Activated naive CD4-positive, alpha-beta T cell treated with anti-CD3 and anti-CD28 coated beads, Interleukin-2, amount 50 U/mL, for 16 hours (primary cell): ENCODE measurements around the gene SRRD.
"Not testable (repeated sequence)": the region's sequence is repeated elsewhere in the genome, so short reads cannot be mapped to it uniquely, and the experiment has no call there.

ENCODE experiments used
- DNase-seq: peaks from one replicate; pipeline ENCODE4 v3.0.0-alpha.2; 2020

SRRD gene

DNA sequence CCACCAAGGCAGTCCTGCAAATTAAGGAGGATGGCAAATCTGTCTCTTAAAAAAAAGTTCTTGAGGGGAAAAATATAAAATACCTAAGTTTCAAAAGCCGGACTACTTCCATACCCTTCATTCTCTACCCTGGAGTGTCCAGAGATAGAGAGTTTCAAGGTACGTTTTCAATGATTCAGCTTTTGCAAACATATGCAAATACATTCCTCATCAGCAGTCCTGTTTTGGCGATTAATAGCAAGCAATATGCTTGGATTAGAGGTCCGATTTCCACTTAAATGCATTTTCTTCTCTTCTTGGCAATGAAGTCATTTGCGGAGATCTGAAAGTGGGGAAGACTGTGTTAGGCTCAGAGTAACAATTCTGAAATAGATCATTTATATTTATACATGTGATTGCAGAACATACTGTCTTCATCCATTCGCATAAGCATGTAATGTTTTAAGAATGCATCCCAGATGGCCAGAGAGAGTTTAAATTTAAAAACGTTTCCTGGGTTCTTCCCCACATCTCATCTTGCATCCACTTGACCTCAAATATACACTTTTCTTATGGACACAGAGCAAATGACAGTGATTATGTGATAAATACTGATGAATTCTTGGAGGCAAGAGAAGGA lies 42.4 kb downstream of the SRRD start:
- DNase-seq = no peak

GRCh38 chr22:26527167-26527566 lies 43.5 kb downstream of the SRRD start:
- DNase-seq = no peak

GRCh38 chr22:26527574-26528465 lies 44.1 kb downstream of the SRRD start:
- no peak for DNase-seq

DNA sequence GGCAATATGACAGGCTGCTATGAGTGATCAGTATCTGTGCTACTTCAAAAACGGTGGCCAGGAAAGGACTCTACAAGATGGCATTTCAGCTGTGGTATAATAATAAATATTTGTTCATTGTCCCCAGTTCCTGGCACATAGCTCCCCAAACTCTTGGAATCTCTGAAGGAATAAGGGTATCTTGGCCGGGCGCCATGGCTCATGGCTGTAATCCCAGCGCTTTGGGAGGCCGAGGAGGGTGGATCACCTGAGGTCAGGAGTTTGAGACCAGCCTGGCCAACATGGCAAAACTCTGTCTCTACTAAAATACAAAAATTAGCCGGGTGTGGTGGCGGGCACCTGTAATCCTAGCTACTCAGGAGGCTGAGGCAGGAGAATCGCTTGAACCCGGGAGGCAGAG lies 44.8 kb downstream of the SRRD start:
- DNase-seq = not testable (repeated sequence)

DNA sequence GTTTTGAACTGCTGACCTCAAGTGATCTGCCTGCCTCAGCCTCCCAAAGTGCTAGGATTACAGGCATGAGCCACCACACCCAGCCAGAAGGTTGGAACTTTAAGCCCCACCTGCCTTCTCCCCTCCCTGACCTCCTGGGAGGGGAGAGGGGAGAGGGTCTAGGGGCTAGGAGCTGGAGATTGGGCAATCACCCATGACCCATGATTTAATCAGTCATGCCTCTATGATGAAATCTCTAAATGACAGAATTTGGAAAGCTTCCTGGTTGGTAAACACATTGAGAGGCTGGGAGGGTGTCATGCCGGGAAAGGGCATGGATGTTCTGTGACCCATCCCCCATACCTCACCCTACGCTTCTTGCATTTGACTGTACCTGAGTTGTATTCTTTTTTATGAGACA lies 45.7 kb downstream of the SRRD start:
- no peak for DNase-seq

GRCh38 chr22:26534171-26534855 lies 50.6 kb downstream of the SRRD start:
- no peak for DNase-seq

GRCh38 chr22:26534874-26535602 lies 51.4 kb downstream of the SRRD start:
- DNase-seq = no peak

DNA sequence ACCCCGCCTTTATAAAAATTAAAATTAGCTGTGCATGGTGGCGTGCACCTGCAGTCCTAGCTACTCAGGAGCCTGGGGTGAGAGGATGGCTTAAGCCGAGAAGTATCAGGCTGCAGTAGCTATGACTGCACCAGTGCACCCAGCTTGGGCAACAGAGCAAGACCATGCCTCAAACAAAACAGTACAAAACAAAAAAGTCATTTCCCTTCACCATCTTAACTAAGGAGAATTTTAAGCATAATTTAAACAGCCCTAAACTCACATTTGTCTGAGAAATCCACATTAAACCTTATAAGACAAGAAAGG lies 51.9 kb downstream of the SRRD start:
- no peak for DNase-seq

- no peak for DNase-seq
These were observed 52.5 kb downstream of the SRRD start for GRCh38 chr22:26536056-26536761.

GRCh38 chr22:26536762-26537134 lies 53.1 kb downstream of the SRRD start:
- DNase-seq = no peak

- DNase-seq = no peak
These were observed 56.4 kb downstream of the SRRD start for GRCh38 chr22:26540119-26540518.

DNA sequence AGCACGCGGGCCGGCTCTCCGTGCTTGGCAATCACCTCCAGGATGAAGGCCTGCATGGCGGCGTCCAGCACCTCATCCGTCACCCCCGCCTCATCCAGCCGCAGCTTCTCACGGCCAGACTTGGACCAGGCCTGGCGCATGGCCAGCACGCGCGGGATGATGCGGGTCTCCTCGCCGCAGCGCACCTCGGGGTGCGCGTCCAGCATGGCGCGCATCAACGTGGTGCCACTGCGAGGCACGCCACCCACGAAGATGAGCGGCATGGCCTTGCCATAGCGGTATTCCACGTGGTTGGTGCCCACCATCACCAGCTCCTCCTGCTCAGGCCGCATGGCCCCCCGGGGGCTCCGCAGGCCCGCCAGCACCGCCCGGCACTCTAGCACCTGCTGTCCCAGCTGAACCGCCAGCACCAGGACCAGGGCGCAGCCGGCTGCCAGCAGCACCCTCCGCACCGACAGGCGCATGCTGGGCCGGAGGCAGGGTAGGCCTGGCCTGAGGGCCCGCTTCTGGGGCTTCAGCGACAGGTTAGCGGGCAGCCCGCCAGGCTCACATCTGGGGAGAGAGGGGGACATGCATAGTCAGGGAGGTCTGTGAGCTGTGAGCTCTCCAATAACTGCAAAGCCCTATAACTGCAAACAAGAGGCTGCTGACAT lies 57.6 kb downstream of the SRRD start:
- DNase-seq = no peak

DNA sequence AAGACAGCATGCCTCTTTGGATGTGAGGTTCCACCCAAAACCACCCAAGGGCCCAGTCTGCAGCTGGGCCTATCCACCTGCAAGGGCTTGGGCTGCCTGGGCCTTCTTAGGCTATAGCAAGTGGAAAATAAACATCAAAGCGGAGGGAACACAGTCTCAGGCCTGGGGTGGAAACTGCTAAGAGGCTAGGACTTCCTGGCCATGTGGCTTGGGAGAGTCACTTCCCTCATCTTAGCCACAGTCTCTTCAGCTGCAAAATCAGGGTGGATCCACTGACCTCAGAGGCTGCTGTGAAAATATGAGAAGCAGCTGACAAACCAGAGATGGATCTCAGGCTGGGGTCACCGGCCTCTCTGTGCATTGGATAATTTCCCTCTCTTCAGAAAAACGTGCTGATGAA lies 59.2 kb downstream of the SRRD start:
- no peak for DNase-seq
